ENCODE measurements around the gene PRDM15. TPM values are rescaled to one million over a fixed set of nuclear protein-coding genes. Genes with fewer than 3 reads are reported as not detected.

Gene PRDM15
- total and polyA plus RNA-seq, 2 experiments from 2014 or later = 3.0 to 10.6 TPM

- Histone ChIP-seq H3K4me2 (no peak overlapping the region), H3K9me2 (ENCODE audit: insufficient read depth) (no peaks in the 10 kb centered on the region), H3K4me3 (no peak overlapping the region), H3K79me2 (replicated peaks; ENCODE audit: insufficient read depth) (peaks cover 6% of the 10 kb centered on the region; the same call in 1 of the 2 replicates), H2AFZ (no peak overlapping the region), H3K27ac (ENCODE audit: low read depth) (no peak overlapping the region), H3K36me3 (ENCODE audit: insufficient read depth) (no peaks in the 10 kb centered on the region), H4K20me1 (replicated peaks; ENCODE audit: insufficient read depth) (no peaks in the 10 kb centered on the region), H3F3A (replicated peaks; ENCODE audit: low read depth) (no peaks in the 10 kb centered on the region), H3K4me1 (ENCODE audit: insufficient read depth) (peaks cover 28% of the 10 kb centered on the region), H3K27me3 (ENCODE audit: insufficient read depth) (no peaks in the 10 kb centered on the region)
- Mint-ChIP-seq H3K27ac (no peak overlapping the region), H3K4me1 (peaks cover 36% of the 10 kb centered on the region), H3K9me3 (no peaks in the 10 kb centered on the region), H3K27me3 (ENCODE audit: insufficient read depth, low read depth, poor library complexity) (peaks cover 13% of the 10 kb centered on the region), H3K4me3 (no peak overlapping the region), H3K36me3 (ENCODE audit: low read depth) (no peaks in the 10 kb centered on the region)
- no peak for ATAC-seq
- TF ChIP-seq ZNF331 (CRISPR knock-in tag; IDR thresholded peaks at IDR 0.05; ENCODE audit: low read depth) (no peak), JUNB (IDR thresholded peaks at IDR 0.05; ENCODE audit: unreplicated experiment) (no peak), NANOG (IDR thresholded peaks at IDR 0.05; ENCODE audit: borderline replicate concordance) (no peak), ETS1 (IDR thresholded peaks at IDR 0.05) (no peak), EZH2phosphoT487 (IDR thresholded peaks at IDR 0.05; ENCODE audit: unreplicated experiment) (no peak)
- DNase-seq (ENCODE audit: low spot score) = no peak
Measured at GRCh38 chr21:41927727-41928409, 48.7 kb upstream of the PRDM15 start.

GRCh38 chr21:41926807-41927171 lies 47.6 kb upstream of the PRDM15 start:
- Mint-ChIP-seq H3K4me3 (peak overlapping the region; percentile 39; the same call in 1 of the 3 replicates), H3K36me3 (ENCODE audit: low read depth) (no peaks in the 10 kb centered on the region), H3K9me3 (no peaks in the 10 kb centered on the region), H3K27me3 (ENCODE audit: insufficient read depth, low read depth, poor library complexity) (peaks cover 13% of the 10 kb centered on the region), H3K27ac (peak overlapping the region; percentile 96), H3K4me1 (peaks cover 36% of the 10 kb centered on the region)
- no peaks in the 10 kb centered on the region for H3K36me3 ChIP-seq (ENCODE audit: insufficient read depth)
- peaks cover 6% of the 10 kb centered on the region; the same call in 1 of the 2 replicates for H3K79me2 ChIP-seq (replicated peaks; ENCODE audit: insufficient read depth)
- no peak overlapping the region; the same call in 1 of the 2 replicates for H3K4me3 ChIP-seq
- peak overlapping the region; percentile 21 for H3K4me2 ChIP-seq
- no peaks in the 10 kb centered on the region for H4K20me1 ChIP-seq (replicated peaks; ENCODE audit: insufficient read depth)
- no peaks in the 10 kb centered on the region for H3K9me2 ChIP-seq (ENCODE audit: insufficient read depth)
- no peaks in the 10 kb centered on the region for H3K27me3 ChIP-seq (ENCODE audit: insufficient read depth)
- DNase-seq (ENCODE audit: low spot score) = no peak
- no peak for ATAC-seq
- H3F3A ChIP-seq (replicated peaks; ENCODE audit: low read depth) = no peaks in the 10 kb centered on the region
- H2AFZ ChIP-seq = no peak overlapping the region
- peak overlapping the region; percentile 85 for H3K27ac ChIP-seq (ENCODE audit: low read depth)
- H3K4me1 ChIP-seq (ENCODE audit: insufficient read depth) = peaks cover 28% of the 10 kb centered on the region
- TF ChIP-seq REST (IDR thresholded peaks at IDR 0.05; ENCODE audit: unreplicated experiment) (no peak), POLR2AphosphoS5 (IDR thresholded peaks at IDR 0.05; ENCODE audit: low read depth) (no peak), STAT1 (IDR thresholded peaks at IDR 0.05; ENCODE audit: unreplicated experiment) (no peak), EZH2phosphoT487 (IDR thresholded peaks at IDR 0.05; ENCODE audit: unreplicated experiment) (no peak), ETS1 (IDR thresholded peaks at IDR 0.05) (no peak), ZNF114 (CRISPR knock-in tag; IDR thresholded peaks at IDR 0.05) (no peak), NANOG (IDR thresholded peaks at IDR 0.05; ENCODE audit: borderline replicate concordance) (no peak), EZH2 (IDR thresholded peaks at IDR 0.05; ENCODE audit: low read depth, unreplicated experiment) (no peak), CREB1 (CRISPR knock-in tag; IDR thresholded peaks at IDR 0.05; ENCODE audit: low read depth) (no peak)

Measured in GM23338 (cell line).